ENCODE data around the gene TRAPPC3L.
"Not testable (repeated sequence)": the region's sequence is repeated elsewhere in the genome, so short reads cannot be mapped to it uniquely, and the experiment has no call there.

TRAPPC3L gene

DNA sequence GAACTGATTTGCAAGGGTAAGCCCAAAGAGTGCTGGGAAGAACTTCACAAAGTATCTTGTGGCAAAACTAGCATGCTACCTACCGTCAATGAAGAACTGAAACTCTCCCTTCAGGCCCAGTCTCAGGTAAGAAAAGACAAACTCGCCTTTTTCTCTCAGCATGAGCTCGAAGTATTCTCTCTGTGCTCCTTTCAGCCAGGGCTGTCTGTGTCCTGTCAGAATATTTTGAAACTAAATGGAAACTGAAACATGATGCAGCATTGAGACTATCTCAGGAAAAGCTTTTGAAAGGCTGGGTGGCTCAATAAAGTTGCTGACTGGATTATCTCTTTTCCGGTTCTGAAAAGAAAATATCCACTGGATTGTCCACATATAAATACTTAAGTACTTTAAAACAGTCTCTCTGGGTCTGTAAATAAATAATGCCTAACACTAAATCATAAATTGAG, 33.3 kb downstream of the TRAPPC3L start:
- no peak for DNase-seq

DNA sequence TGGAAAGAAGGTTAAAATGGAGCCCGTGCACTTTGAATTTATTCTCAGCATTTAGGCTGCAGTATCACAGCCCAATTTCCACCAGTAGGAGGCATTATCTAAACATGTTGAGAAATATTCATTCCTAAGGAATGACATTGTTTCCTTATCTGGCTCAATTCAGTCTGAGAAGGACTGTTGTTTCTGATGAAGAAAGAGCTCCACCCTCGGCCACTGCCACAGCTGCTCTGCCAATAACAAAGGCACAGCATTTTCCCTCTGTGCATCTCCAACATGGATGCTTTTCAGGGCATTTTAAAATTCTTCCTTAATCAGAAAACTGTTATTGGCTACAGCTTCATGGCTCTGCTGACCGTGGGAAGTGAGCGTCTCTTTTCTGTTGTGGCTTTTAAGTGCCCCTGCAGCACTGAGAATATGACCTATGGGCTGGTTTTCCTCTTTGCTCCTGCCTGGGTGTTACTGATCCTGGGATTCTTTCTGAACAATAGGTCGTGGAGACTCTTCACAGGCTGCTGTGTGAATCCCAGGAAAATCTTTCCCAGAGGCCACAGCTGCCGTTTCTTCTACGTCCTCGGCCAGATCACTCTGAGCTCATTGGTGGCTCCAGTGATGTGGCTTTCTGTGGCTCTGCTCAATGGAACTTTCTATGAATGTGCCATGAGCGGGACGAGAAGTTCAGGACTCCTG, 33.9 kb downstream of the TRAPPC3L start, which contains the start of gene CALHM5:
CALHM5 (plus strand) TSS at position 216 of the 687 bp plus-strand sequence; CDS start at position 274, 58 bp downstream.
- no peak for DNase-seq

DNA sequence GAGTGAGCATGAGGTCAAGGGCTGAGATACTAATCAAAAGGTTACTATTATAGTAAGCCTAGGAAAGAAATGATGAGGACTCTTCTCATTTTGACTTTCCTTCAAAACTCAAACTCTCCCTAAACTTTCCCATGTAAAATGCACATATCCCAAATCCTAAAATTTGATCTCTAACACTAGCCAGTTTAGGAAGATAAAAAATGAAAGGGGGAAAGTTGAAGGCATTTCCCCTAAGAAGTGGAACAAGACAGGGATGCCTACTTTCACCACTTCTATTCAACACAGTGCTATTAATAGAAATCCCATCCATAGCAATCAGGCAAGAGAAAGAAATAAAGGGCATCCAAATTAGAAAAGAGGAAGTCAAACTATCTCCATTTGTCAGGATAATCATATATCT, 37.0 kb downstream of the TRAPPC3L start:
- DNase-seq, result no peak

DNA sequence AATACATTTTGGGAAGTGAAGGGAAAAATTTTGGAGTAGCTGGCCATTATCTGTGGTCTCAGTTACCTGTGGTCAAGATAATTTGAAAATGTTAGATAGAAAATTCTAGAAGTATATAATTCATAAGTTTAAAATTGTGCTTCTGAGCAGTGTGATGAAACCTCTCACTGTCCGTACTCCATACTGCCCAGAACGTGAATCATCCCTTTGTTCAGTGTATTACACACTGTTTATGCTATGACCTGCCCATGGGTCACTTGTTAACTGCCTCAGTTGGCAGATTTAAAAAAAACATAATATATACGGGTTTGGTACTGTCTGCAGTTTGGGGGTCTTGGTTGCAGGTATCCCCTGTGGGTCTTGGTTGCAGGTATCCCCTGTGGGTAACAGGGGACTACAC, 38.2 kb downstream of the TRAPPC3L start:
- no peak for DNase-seq

DNA sequence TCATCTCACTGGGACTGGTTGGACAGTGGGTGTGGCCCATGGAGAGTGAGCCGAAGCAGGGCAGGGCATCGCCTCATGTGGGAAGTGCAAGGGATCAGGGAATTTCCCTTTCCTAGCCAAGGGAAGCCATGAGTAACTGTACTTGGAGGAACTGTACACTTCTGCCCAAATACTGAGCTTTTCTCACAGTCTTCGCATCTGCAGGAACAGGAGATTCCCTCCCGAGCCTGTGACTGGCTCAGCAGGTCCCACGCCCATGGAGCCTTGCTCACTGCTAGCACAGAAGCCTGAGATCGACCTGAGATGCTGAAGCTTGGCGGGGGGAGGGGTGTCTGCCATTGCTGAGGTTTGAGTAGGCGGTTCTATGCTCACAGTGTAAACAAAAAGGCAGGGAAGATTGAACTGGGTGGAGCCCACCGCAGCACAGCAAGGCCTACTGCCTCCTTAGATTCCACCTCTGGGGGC, 44.5 kb downstream of the TRAPPC3L start:
- no peak for DNase-seq

DNA sequence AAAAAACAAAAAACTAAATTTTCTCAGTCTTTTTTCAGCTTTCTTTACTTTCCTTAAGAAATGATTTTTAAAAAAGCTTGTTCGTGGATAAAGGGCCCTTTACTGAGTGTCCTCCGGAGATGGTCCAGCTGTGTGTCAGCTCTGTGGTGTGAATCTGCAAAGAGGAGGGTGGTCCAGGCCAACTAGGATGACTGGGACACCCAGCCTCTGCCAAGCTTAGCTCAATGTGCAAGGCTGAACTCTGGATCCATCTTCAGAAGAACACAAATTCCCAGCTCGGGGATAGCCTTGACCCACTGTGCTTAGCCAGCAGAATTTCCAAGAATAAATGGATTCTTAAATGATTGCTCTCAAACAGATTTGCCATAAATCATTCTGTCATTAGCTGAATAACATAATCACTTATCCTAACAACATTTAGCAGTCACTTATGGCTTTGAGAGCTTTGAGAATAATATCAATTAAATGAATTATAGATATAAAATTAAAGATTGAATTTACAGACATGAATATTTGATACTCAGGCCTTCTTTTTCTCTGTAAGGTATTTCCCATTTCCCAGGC, 48.3 kb downstream of the TRAPPC3L start:
- DNase-seq, result no peak

DNA sequence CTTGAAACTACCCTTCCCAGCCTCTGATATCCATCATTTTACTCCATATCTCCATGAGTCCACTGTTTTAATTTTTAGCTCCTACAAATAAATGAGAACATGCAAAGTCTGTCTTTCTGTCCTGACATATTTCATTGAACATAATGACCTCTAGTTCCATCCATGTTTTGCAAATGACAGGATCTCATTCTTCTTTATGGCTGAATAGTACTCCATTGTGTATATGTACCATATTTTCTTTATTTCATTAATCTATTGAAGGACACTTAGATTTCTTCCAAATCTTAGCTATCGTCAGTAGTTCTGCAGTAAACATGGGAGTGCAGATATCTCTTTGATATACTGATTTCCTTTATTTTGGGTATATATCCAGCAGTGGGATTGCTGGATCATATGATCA, 50.3 kb downstream of the TRAPPC3L start:
- not testable (repeated sequence) for DNase-seq

DNA sequence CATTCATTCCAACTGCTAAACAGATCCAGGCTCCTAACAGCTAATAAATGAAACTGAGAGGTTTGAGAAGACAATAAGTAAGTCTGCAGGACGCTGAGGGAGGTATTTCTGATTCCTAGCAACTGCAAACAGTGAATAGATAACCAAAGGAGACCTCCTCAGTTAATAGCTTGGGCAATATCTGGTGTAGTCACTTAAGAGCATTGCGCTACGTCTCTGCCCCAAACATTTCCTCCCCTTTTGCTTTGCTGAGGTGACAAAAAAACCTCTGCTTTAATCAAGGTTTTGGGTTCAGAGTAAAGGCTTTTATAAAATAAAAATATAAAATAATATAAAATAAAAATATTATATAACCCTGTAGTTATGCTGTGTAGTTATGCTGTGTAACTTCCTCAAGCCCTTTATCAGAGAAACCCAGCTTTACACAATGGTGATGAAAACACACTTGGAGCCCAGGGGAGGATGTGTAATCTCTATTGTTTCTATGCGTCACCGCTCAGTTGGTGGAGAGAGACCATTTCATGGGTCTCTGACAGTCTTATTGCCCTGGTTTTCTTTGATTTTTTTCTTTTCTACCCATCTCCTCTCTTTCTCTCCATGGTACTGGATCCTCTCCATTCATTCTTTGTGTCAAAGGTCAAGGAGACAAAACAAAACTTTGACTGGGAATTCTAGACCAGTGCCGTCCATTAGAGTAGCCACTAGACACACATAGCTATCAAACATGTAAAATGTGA, 53.0 kb downstream of the TRAPPC3L start:
- DNase-seq, result no peak

DNA sequence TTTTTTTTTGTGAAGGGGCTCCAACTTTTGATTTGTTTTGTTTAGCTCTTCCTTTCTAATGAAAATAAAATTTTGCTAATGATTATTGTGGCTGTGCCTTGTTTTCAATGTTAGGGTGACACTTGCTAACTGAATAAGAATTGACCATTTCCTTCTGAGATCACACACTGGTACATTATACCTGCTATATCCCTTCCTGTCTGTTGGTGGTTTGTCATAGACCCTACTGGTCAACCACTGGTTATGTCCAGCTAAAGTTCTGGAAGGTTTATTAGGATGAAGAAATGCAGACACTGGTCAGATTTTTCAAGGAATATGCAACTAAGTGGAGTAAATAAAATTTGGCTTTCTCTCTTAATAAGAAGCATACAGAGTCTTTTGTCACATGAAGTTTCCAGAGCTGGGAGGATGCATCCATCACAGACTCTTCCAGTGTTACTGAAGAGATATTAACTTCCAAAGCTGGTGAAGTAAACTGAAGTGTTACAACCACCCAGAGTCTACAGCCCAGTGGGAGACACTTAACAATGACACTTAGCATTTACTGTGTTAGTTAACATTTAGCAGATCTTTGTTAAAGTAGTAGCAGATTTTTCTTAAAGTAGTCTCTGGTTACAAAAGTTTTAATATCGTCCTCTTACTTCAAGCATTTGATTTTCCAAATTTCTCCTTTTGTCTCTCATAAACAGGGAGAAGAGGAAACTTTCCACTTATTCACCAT, 53.7 kb downstream of the TRAPPC3L start:
- DNase-seq, result no peak

DNA sequence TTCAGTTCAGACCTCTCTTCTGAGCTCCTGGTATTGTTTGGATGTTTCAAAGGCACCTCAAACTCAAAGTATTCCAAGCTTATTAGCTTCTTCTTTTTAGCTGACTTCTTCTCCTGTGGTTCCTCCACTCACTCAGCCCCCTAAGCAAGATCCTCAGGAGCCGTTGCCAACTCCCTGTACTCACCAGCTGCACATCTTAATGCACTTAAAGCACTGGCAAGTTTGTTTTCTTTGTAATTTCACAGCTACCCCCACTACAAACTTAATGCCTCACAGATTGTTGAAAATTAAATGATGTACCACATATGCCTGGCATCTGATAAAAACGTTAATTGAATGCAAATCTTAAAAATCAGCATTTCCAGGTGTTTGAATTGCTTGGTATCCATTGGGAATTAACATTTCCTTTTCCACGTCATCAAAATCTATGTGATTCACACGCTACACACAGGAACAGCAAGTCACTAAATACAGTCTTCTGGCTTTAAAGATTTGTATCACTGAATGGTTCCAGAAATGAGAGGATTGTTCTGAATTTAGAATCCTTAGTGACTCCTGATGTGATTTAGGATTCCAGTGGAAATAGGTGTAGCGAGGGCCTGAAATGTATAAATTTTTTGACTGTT, 59.8 kb downstream of the TRAPPC3L start:
- DNase-seq, result no peak

DNA sequence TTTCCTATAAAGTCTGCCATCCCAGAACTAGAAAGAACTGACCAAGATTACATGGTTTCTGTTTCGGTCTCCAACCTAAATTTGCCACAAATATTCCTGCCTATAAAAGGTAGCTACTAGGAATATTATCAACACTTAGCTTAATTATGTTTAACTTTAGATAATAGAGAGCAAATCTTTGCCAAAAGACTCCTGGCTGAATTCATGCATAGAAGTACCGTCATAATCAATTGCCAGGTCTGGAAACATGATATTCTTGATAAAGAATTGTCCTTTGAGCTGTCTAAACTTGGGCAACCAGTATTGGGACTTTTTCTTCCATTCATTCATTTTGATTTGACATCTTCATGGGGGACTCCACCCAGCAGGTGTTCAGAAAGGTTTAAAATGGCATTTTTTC, 61.9 kb downstream of the TRAPPC3L start:
- DNase-seq, result no peak

DNA sequence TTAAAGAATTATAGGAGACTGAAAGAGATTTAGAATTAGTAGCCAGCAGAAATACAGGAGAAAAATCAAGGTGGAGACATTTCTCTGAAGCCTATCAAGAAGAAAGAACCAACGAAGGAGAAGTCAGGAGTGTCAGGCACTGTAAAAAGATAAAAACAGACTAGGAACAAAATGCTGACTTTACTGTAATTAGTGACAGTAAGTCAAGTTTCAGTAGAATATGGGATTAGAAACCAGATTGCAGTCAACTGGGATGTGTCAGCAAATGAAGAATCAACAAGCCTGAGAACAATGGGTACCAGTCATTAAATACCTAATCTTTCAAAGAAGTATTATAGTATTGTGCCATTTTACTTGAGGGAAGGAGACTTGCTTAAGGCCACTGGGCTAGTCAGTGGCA, 62.7 kb downstream of the TRAPPC3L start:
- DNase-seq, result no peak

DNA sequence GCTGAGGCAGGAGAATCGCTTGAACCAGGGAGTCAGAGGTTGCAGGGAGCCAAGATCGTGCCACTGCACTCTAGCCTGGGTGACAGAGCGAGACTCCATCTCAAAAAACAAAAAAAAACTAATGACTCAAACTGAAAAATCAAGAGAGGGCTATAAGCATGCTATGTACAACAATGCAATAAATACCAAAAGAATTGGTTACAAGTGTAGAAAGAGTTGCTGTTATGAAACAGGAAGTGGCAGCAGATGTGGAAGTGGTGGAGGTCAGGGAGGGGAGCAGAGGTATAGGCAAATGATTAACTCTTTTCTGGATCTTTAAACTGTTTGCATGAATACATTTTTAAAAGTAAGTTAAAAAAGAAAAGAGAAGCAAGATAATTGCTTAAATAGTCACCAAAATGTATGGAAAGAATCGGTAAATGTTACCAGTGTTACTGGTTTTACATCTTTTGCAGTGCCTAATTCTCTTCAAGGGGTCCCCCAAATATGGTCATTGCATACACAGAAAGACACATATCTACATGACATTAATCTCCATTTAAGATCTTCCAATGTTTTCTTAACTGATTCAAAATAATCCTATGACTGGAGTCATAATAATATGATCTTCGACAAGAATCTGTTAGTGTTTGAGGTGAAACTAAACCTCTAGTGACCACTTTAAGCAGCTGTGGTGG, 69.3 kb downstream of the TRAPPC3L start:
- no peak for DNase-seq

DNA sequence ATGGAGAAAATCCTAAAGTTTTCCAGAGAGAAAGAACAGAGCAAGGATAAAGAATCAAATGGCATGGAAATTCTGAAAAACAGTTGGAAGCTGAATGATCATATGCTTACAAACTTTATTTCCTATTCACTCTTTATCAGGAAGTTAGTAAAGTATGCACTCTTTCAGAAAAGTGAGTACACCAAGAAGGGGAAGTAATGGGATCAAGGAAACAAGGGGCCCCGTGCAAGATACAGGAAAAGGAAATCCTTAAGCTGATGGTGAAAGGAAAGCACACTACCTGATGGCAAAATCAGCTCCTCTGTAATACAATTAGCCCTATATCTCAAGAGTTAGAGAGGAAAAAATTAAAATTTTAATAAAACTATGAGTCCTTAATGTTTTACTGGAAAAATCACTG, 70.3 kb downstream of the TRAPPC3L start:
- DNase-seq, result no peak

DNA sequence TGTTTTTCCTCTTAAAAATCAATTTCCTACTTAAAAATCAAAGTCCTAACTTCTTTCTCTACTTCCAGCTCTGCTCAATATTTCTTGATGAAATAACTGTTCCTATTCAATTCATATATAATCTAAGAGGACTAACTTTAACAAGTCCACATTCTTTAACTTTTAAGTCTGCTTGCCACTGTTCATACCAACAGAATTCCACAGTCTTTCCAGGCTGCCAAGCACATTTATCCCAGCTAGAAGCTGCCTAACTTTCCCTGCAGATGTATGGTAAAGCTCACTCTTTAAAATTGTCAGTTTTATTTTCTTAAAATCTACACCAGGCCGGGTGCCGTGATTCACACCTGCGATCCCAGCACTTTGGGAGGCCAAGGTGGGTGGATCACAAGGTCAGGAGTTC, 72.8 kb downstream of the TRAPPC3L start:
- no peak for DNase-seq

DNA sequence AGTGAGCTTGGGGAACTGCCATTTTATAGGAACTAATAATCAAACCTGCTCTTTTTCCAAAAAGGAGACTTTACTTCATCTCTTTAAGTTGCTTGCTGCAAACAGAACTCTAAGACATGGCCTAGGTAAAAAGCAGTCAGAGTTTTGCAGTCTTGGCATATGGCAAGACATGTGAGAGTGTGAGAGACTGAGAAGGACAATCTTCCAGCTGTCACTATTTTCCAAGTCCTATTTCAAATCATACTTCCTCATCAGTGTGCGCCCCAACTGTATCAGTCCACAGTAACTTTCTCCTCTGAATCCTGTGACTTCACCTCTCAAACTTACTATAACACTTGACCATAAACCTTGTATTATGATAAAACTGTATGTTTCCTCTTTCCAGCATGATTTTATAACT, 74.0 kb downstream of the TRAPPC3L start:
- no peak for DNase-seq

DNA sequence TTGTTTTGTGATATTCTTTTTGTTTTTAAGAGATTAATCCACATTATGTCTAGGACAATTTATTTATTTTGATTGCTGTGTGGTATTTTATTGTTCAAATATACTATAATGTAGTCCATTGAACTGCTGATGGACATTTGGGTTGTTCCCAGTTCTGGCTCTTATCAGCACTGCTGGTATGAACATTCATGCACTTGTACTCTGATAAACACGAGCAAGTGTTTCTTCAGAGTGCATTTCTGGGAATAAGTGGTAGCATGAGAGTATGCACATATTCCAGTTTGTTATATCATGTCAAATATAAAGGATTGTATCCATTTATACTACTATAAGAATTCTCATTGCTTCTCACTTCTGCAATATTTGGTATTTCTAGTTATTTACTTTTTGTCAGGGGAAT, 77.2 kb downstream of the TRAPPC3L start:
- DNase-seq, result no peak

DNA sequence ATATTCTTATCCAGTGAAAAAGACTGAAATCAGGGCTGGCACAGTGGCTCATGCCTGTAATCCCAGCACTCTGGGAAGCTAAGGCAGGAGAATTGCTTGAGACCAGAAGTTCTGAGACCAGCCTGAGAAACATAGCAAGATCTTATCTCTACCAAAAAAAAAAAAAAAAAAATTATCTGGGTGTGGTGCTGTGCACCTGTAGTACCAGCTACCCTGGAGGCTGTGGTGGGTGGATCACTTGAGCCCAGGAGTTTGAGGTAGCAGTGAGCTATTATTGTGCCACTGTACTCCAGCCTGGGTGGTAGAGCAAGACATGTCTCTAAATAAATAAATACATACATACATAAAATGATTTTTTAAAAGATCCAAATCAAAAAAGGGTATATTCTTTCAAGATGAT, 78.0 kb downstream of the TRAPPC3L start:
- no peak for DNase-seq

DNA sequence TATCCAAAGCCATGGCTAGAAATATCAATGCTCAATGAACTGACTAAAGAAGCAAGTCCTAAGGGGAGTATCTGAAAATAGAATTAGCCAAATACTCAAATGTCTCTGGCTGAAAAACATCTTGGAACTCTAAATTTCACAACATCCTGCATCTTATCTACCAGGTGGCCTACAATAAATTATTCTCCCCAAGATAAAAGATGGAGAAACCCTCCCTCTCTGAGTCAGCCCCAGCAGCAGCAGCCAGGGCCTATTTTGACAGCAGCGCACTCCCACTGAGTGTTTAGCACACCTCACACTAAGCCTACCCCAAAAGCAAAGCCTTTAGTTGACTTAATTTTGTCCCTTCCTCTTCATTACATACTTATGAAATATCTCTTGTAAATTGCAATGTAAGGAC, 78.4 kb downstream of the TRAPPC3L start:
- DNase-seq, result no peak

DNA sequence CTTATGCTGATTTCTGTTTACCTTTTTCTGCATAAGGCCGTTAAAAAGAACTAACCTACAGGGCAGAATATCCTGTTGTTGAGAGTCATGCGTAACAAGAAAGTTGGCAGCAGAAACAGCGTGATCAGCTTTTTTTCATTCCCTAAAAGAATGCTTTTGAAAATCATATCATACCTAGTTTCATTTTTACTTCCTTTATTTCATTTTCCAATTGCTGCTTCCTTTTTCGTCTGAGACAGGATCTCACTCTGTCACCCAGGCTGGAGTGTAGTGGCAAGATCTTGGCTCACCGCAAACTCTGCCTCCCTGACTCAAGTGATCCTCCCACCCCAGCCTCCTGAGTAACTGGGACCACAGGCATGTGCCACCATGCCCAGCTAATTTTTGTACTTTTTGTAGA, 80.2 kb downstream of the TRAPPC3L start:
- DNase-seq, result no peak

DNA sequence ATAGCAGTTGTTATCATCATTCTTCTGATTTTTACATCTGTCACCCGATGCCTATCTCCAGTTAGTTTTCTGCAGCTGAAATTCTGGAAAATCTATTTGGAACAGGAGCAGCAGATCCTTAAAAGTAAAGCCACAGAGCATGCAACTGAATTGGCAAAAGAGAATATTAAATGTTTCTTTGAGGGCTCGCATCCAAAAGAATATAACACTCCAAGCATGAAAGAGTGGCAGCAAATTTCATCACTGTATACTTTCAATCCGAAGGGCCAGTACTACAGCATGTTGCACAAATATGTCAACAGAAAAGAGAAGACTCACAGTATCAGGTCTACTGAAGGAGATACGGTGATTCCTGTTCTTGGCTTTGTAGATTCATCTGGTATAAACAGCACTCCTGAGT, 82.2 kb downstream of the TRAPPC3L start:
- DNase-seq, result no peak
